Suprapubic skin (tissue), 4 donors: Measurements from ENCODE around the gene MYH15.

ENCODE experiments used
- EP300 ChIP-seq: sonication (generic); formaldehyde crosslinking; IDR thresholded peaks from one replicate; pipeline ENCODE4 v1.6.1; 2017; ENCODE audit warnings: antibody characterized with exemption
- POLR2A ChIP-seq, 2 donors: fragments of 450-650 bp; IDR thresholded peaks; one replicate each; pipeline ENCODE4 v1.6.1; 2017; ENCODE audit warnings: antibody characterized with exemption in 2 of 2, mild to moderate bottlenecking in 2 of 2, moderate library complexity in 2 of 2
- POLR2AphosphoS5 ChIP-seq, 3 donors: sonication (generic); formaldehyde crosslinking; IDR thresholded peaks; one replicate each; pipeline ENCODE4 v1.6.1; 2017; ENCODE audit warnings: antibody characterized with exemption in 3 of 3
- TF ChIP-seq, protein P1 (sequence below), 2 donors: fragments of 200-600 bp in 1 of 2; fragments of 450-650 bp in 1 of 2; sonication (generic) in 1 of 2; IDR thresholded peaks; one replicate each; pipeline ENCODE4 v1.5.1; 2016 to 2019; ENCODE audit warnings: antibody characterized with exemption in 2 of 2, mild to moderate bottlenecking in 1 of 2, moderate library complexity in 1 of 2

DNA sequence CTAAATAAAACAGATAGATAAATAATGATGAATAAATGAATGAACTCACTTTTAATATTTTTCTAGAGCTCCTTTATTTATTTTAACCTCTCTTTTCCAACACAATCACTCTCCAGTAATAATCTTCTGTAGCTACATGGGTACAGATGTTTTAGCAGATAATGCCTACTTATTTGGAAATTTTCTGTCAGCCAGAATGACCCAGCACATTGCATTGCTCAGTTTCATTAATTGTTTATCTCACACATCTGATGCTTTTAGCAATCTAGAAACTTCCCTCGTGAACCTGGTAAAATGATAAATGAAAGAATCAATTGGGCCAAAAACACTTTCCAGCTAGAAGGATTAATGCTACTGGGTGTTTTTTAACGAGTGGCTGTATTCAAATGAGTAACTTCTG lies 14.9 kb upstream of the MYH15 start:
- TF ChIP-seq POLR2A (IDR thresholded peaks at IDR 0.05) (no peak), EP300 (no peak), POLR2AphosphoS5 (IDR thresholded peaks at IDR 0.05) (no peak)
- TF ChIP-seq, protein P1, sequence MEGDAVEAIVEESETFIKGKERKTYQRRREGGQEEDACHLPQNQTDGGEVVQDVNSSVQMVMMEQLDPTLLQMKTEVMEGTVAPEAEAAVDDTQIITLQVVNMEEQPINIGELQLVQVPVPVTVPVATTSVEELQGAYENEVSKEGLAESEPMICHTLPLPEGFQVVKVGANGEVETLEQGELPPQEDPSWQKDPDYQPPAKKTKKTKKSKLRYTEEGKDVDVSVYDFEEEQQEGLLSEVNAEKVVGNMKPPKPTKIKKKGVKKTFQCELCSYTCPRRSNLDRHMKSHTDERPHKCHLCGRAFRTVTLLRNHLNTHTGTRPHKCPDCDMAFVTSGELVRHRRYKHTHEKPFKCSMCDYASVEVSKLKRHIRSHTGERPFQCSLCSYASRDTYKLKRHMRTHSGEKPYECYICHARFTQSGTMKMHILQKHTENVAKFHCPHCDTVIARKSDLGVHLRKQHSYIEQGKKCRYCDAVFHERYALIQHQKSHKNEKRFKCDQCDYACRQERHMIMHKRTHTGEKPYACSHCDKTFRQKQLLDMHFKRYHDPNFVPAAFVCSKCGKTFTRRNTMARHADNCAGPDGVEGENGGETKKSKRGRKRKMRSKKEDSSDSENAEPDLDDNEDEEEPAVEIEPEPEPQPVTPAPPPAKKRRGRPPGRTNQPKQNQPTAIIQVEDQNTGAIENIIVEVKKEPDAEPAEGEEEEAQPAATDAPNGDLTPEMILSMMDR (IDR thresholded peaks at IDR 0.05), result no peak
